Loucy (cell line): Measurements from ENCODE around the gene MRPS14.

Source experiments
- H2AFZ ChIP-seq: fragments of 200-600 bp; sonication (generic); 2 replicates; pipeline ENCODE4 v1.6.0; 2016; ENCODE audit warnings: antibody characterized with exemption, mild to moderate bottlenecking, low read length, moderate library complexity
- H3F3A ChIP-seq: fragments of 200-600 bp; 2 replicates; pipeline ENCODE4 v1.6.0; 2016; ENCODE audit warnings: antibody characterized with exemption, low read depth, mild to moderate bottlenecking
- H3K27me3 ChIP-seq: fragments of 200-600 bp; sonication (generic); 2 replicates; pipeline ENCODE4 v1.6.1; 2014; ENCODE audit warnings: low read length, mild to moderate bottlenecking; ENCODE audit not compliant: insufficient read depth, poor library complexity, severe bottlenecking
- H3K36me3 ChIP-seq: fragments of 200-600 bp; sonication (generic); 2 replicates; pipeline ENCODE4 v1.6.1; 2016; ENCODE audit warnings: low read length; ENCODE audit not compliant: insufficient read depth
- H3K4me1 ChIP-seq: fragments of 200-600 bp; sonication (generic); 2 replicates; pipeline ENCODE4 v1.5.1; 2014; ENCODE audit warnings: low read length, mild to moderate bottlenecking; ENCODE audit not compliant: insufficient read depth, poor library complexity, severe bottlenecking
- H3K4me2 ChIP-seq: fragments of 200-600 bp; sonication (generic); 2 replicates; pipeline ENCODE4 v1.6.0; 2014; ENCODE audit warnings: antibody characterized with exemption, low read length, low read depth, mild to moderate bottlenecking; ENCODE audit not compliant: poor library complexity, severe bottlenecking
- H3K4me3 ChIP-seq: fragments of 200-600 bp; sonication (generic); 2 replicates; pipeline ENCODE4 v1.5.1; 2014; ENCODE audit warnings: low read length, mild to moderate bottlenecking, mixed read lengths; ENCODE audit not compliant: poor library complexity, severe bottlenecking
- H3K79me2 ChIP-seq: fragments of 200-600 bp; sonication (generic); 2 replicates; pipeline ENCODE4 v1.6.1; 2014; ENCODE audit warnings: low read length; ENCODE audit not compliant: insufficient read depth
- H3K9ac ChIP-seq: fragments of 200-600 bp; sonication (generic); 2 replicates; pipeline ENCODE4 v1.6.0; 2014; ENCODE audit warnings: mild to moderate bottlenecking, low read depth, low read length, moderate library complexity; ENCODE audit not compliant: poor library complexity, severe bottlenecking
- H3K9me2 ChIP-seq: fragments of 200-600 bp; sonication (generic); replicated peaks from 2 replicates; pipeline ENCODE4 v1.6.1; 2016; ENCODE audit warnings: low read depth, low read length, mixed read lengths
- H3K9me3 ChIP-seq: fragments of 200-600 bp; sonication (generic); 2 replicates; pipeline ENCODE4 v1.6.1; 2014; ENCODE audit warnings: mild to moderate bottlenecking, antibody characterized with exemption, low read length, low read depth; ENCODE audit not compliant: insufficient read depth
- H4K20me1 ChIP-seq: fragments of 200-600 bp; sonication (generic); 2 replicates; pipeline ENCODE4 v1.6.0; 2014; ENCODE audit warnings: antibody characterized with exemption, low read length, mild to moderate bottlenecking; ENCODE audit not compliant: insufficient read depth, poor library complexity, severe bottlenecking
- CTCF ChIP-seq: fragments of 200-600 bp; sonication (generic); conservative IDR thresholded peaks from 2 replicates; pipeline ENCODE4 v1.5.1; 2014; ENCODE audit warnings: mild to moderate bottlenecking, antibody characterized with exemption, low read length
- EZH2phosphoT487 ChIP-seq: fragments of 200-600 bp; IDR thresholded peaks from 2 replicates; pipeline ENCODE4 v1.6.1; 2018; ENCODE audit warnings: antibody characterized with exemption, mild to moderate bottlenecking, moderate library complexity, borderline replicate concordance

MRPS14 gene

GRCh38 chr1:175036476-175036875 is 13.3 kb upstream of the MRPS14 start:
- Histone ChIP-seq H3K4me2 (no peak overlapping the region), H3K9me3 (no peaks in the 10 kb centered on the region), H3K4me1 (peaks cover 4% of the 10 kb centered on the region), H3K9ac (no peak overlapping the region), H3K27me3 (no peaks in the 10 kb centered on the region), H2AFZ (no peak overlapping the region), H4K20me1 (no peaks in the 10 kb centered on the region), H3K9me2 (no peaks in the 10 kb centered on the region), H3F3A (no peaks in the 10 kb centered on the region), H3K4me3 (no peak overlapping the region), H3K36me3 (no peaks in the 10 kb centered on the region), H3K79me2 (no peaks in the 10 kb centered on the region)
- no peak for TF ChIP-seq EZH2phosphoT487
- no peak for TF ChIP-seq CTCF

GRCh38 chr1:175035865-175036264 is 12.6 kb upstream of the MRPS14 start:
- no peaks in the 10 kb centered on the region for H4K20me1 ChIP-seq
- H3K9me2 ChIP-seq: no peaks in the 10 kb centered on the region
- H3K9ac ChIP-seq: no peak overlapping the region
- no peaks in the 10 kb centered on the region for H3F3A ChIP-seq
- no peak for TF ChIP-seq CTCF
- no peak for TF ChIP-seq EZH2phosphoT487
- H3K4me2 ChIP-seq: no peak overlapping the region
- H2AFZ ChIP-seq: no peak overlapping the region
- H3K9me3 ChIP-seq: no peaks in the 10 kb centered on the region
- peaks cover 4% of the 10 kb centered on the region for H3K4me1 ChIP-seq
- H3K36me3 ChIP-seq: no peaks in the 10 kb centered on the region
- no peaks in the 10 kb centered on the region for H3K27me3 ChIP-seq
- H3K79me2 ChIP-seq: no peaks in the 10 kb centered on the region
- H3K4me3 ChIP-seq: no peak overlapping the region

GRCh38 chr1:175034775-175035174 is 11.6 kb upstream of the MRPS14 start:
- Histone ChIP-seq H3F3A (no peaks in the 10 kb centered on the region), H3K9ac (no peak overlapping the region), H3K4me3 (no peak overlapping the region), H3K9me3 (no peaks in the 10 kb centered on the region), H3K4me2 (no peak overlapping the region), H3K4me1 (peaks cover 4% of the 10 kb centered on the region), H2AFZ (no peak overlapping the region; the same call in 1 of the 2 replicates), H3K27me3 (no peaks in the 10 kb centered on the region), H3K36me3 (no peaks in the 10 kb centered on the region), H4K20me1 (no peaks in the 10 kb centered on the region), H3K79me2 (no peaks in the 10 kb centered on the region), H3K9me2 (no peaks in the 10 kb centered on the region)
- TF ChIP-seq EZH2phosphoT487 (no peak), CTCF (no peak)
